ENCODE data around the gene KRT17. TPM values are rescaled to one million over a fixed set of nuclear protein-coding genes. Genes with fewer than 3 reads are reported as not detected.

KRT17 gene
- 41.5 and 59.5 TPM in 2 replicates for total RNA-seq
- 118 and 145 TPM in 2 replicates for polyA plus RNA-seq

DNA sequence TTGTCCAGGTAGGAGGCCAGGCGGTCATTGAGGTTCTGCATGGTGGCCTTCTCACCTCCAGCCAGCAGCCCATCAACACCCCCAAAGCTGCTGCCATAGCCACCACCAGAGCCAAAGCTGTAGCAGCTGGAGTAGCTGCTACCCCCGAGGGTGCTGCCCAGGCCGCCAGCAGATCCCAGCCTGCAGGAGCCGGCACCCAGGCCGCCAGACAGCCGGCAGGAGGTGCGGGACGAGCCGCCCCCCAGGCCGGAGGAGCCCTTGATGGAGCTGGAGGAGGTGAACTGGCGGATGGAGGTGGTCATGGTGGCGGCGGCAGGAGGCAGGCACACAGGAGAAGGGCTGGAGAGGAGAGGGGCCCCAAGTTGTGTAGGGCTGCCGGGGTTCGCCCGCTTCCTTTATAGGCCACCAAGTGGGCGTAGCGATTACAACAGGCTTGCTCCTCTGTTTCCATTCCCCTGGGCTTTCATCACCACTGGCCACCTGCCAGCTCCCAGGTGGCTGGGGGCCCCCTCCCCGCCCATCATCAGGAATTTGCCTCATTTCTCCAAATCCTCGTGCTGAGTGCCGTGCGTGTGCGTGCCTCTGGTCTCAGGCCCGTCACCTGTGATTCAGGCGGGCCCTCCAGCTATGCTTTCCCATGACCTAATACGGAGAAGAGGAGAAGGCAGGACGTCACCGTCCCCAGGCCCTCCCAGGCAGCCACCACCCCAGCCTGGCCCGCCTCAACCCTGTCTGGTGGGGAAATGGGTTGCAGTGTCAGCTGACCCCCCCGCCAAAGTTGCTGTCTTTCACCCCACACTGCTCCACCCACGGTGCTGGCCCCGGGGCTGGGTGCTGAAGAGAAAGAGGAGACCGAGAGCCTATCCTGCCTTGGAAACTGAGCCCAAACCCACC lies at the start of gene KRT17:
TSS of gene KRT17 (minus strand) at position 368 of the 894 bp plus-strand sequence. CDS start at position 302, 66 bp downstream.
- DNase-seq (ENCODE audit: low spot score) = peak; percentile 68
- no peak within 1 kb of the TSS for H3K27ac ChIP-seq
- H3K4me3 ChIP-seq = no peak within 1 kb of the TSS
- peaks cover 7% of the 10 kb centered on the region for H3K4me1 ChIP-seq (ENCODE audit: insufficient read depth)
- WGBS (ENCODE audit: low lambda C conversion rate, missing lambda C conversion rate) = 85% methylated on average over 32 of the region's 33 CpGs
- H4K20me1 ChIP-seq (ENCODE audit: insufficient read depth, poor library complexity, severe bottlenecking) = no peaks in the 10 kb centered on the region
- H3K36me3 ChIP-seq (replicated peaks; ENCODE audit: insufficient read depth, low read depth) = no peaks in the 10 kb centered on the region
- H2AFZ ChIP-seq = no peak within 1 kb of the TSS
- no peaks in the 10 kb centered on the region for H3K27me3 ChIP-seq
- no peaks in the 10 kb centered on the region for H3K9me3 ChIP-seq (ENCODE audit: low read depth)
- no peaks in the 10 kb centered on the region for H3K9me2 ChIP-seq (replicated peaks; ENCODE audit: insufficient read depth)
- no peaks in the 10 kb centered on the region for H3K79me2 ChIP-seq
- TF ChIP-seq, protein P1, sequence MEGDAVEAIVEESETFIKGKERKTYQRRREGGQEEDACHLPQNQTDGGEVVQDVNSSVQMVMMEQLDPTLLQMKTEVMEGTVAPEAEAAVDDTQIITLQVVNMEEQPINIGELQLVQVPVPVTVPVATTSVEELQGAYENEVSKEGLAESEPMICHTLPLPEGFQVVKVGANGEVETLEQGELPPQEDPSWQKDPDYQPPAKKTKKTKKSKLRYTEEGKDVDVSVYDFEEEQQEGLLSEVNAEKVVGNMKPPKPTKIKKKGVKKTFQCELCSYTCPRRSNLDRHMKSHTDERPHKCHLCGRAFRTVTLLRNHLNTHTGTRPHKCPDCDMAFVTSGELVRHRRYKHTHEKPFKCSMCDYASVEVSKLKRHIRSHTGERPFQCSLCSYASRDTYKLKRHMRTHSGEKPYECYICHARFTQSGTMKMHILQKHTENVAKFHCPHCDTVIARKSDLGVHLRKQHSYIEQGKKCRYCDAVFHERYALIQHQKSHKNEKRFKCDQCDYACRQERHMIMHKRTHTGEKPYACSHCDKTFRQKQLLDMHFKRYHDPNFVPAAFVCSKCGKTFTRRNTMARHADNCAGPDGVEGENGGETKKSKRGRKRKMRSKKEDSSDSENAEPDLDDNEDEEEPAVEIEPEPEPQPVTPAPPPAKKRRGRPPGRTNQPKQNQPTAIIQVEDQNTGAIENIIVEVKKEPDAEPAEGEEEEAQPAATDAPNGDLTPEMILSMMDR (IDR thresholded peaks at IDR 0.05; ENCODE audit: poor library complexity) = no peak
- no peak for TF ChIP-seq EZH2 (IDR thresholded peaks at IDR 0.05; ENCODE audit: borderline replicate concordance)
- TF ChIP-seq EZH2phosphoT487 (IDR thresholded peaks at IDR 0.05; ENCODE audit: low read depth, severe bottlenecking, unreplicated experiment) = no peak
- H3K4me2 ChIP-seq = no peak within 1 kb of the TSS

GRCh38 chr17:41672153-41672552 lies 47.8 kb upstream of the KRT17 start:
- TF ChIP-seq, protein P1 (IDR thresholded peaks at IDR 0.05; ENCODE audit: poor library complexity) = no peak
- no peak for TF ChIP-seq EZH2phosphoT487 (IDR thresholded peaks at IDR 0.05; ENCODE audit: low read depth, severe bottlenecking, unreplicated experiment)
- no peak for TF ChIP-seq EZH2 (IDR thresholded peaks at IDR 0.05; ENCODE audit: borderline replicate concordance)
- Histone ChIP-seq H3K27me3 (no peaks in the 10 kb centered on the region), H3K27ac (no peak overlapping the region), H3K9me2 (replicated peaks; ENCODE audit: insufficient read depth) (no peaks in the 10 kb centered on the region), H3K4me1 (ENCODE audit: insufficient read depth) (peaks cover 10% of the 10 kb centered on the region), H3K4me3 (no peak overlapping the region), H4K20me1 (ENCODE audit: insufficient read depth, poor library complexity, severe bottlenecking) (no peaks in the 10 kb centered on the region), H3K9me3 (ENCODE audit: low read depth) (no peaks in the 10 kb centered on the region), H3K4me2 (no peak overlapping the region), H3K36me3 (replicated peaks; ENCODE audit: insufficient read depth, low read depth) (no peaks in the 10 kb centered on the region), H3K79me2 (no peaks in the 10 kb centered on the region), H2AFZ (no peak overlapping the region)
- WGBS (ENCODE audit: low lambda C conversion rate, missing lambda C conversion rate) = 93% methylated on average over 7 of the region's 7 CpGs
- DNase-seq (ENCODE audit: low spot score) = no peak

- TF ChIP-seq EZH2phosphoT487 (IDR thresholded peaks at IDR 0.05; ENCODE audit: low read depth, severe bottlenecking, unreplicated experiment) = no peak
- TF ChIP-seq EZH2 (IDR thresholded peaks at IDR 0.05; ENCODE audit: borderline replicate concordance) = no peak
- TF ChIP-seq, protein P1 (IDR thresholded peaks at IDR 0.05; ENCODE audit: poor library complexity) = no peak
- Histone ChIP-seq H3K36me3 (replicated peaks; ENCODE audit: insufficient read depth, low read depth) (no peaks in the 10 kb centered on the region), H4K20me1 (ENCODE audit: insufficient read depth, poor library complexity, severe bottlenecking) (no peaks in the 10 kb centered on the region), H3K4me1 (ENCODE audit: insufficient read depth) (peaks cover 19% of the 10 kb centered on the region), H3K79me2 (no peaks in the 10 kb centered on the region), H2AFZ (no peak overlapping the region), H3K9me3 (ENCODE audit: low read depth) (no peaks in the 10 kb centered on the region), H3K27ac (peak overlapping the region; percentile 26), H3K4me3 (no peak overlapping the region), H3K4me2 (peak overlapping the region; percentile 96), H3K27me3 (no peaks in the 10 kb centered on the region), H3K9me2 (replicated peaks; ENCODE audit: insufficient read depth) (no peaks in the 10 kb centered on the region)
- no peak for DNase-seq (ENCODE audit: low spot score)
- 64% methylated on average over 23 of the region's 23 CpGs for WGBS (ENCODE audit: low lambda C conversion rate, missing lambda C conversion rate)
These were observed 43.1 kb upstream of the KRT17 start for GRCh38 chr17:41667280-41668041.

Measured in hepatocyte (in vitro differentiated cells).